GM12878 (cell line): Measurements from ENCODE around the gene IGF2R. TPM values are rescaled to one million over a fixed set of nuclear protein-coding genes. Genes with fewer than 3 reads are reported as not detected.

Experiments used
- ATAC-seq: fragments of 200-7000 bp; cut with Tn5 transposase; 3 replicates; pipeline ENCODE4 v1.9.1; 2020; ENCODE audit warnings: mild to moderate bottlenecking, moderate library complexity
- BruUV-seq: library from RNA; stranded (reverse); fragments of 400-500 nt; replicated peaks from 2 replicates; lab custom pipeline; 2021; lab: Mats Ljungman, UMichigan
- CTCF ChIA-PET: fragments of 300-600 bp; sonication (Branson Sonifier 250); formaldehyde crosslinking; extraction: SDS; loops from one replicate; lab custom pipeline; 2021; ENCODE audit warnings: inconsistent platforms; lab: Yijun Ruan, JAX
- POLR2A ChIA-PET: fragments of 350-600 bp; formaldehyde crosslinking; extraction: SDS; loops from one replicate; lab custom pipeline; 2021; ENCODE audit warnings: inconsistent platforms; lab: Charles Lee
- RAD21 ChIA-PET: fragments of 300-600 bp; sonication (Branson Sonifier 250); formaldehyde crosslinking; loops from one replicate; lab custom pipeline; 2023; ENCODE audit warnings: antibody characterized with exemption; ENCODE audit not compliant: unreplicated experiment; lab: Charles Lee
- SMC1A ChIA-PET: fragments of 300-600 bp; sonication (Branson Sonifier 250); formaldehyde crosslinking; loops from one replicate; lab custom pipeline; 2023; ENCODE audit not compliant: unreplicated experiment, uncharacterized antibody; lab: Charles Lee
- DNase-seq: peaks from one replicate; pipeline ENCODE4 v3.0.0-alpha.2; 2011; ENCODE audit warnings: low read depth, low spot score
- FAIRE-seq: peaks from 3 replicates; lab custom pipeline; 2011; peaks lifted over from hg19 to GRCh38; lab: Jason Lieb, UNC
- H2AFZ ChIP-seq: 2 replicates; pipeline ENCODE4 v1.6.0; 2011; ENCODE audit warnings: low read depth, low read length, control low read depth; ENCODE audit not compliant: control insufficient read depth
- H3K27ac ChIP-seq: 2 replicates; pipeline ENCODE4 v1.5.1; 2011; ENCODE audit warnings: control low read depth; ENCODE audit not compliant: control insufficient read depth, insufficient read depth
- H3K27me3 ChIP-seq, 2 experiments: replicated peaks in 1 of 2; 2 replicates each; pipeline versions ENCODE4 v1.6.0 to v1.6.1; 2011; ENCODE audit warnings: low read length in 1 of 2; ENCODE audit not compliant: control insufficient read depth in 2 of 2, insufficient read depth in 2 of 2
- H3K36me3 ChIP-seq, 2 experiments: 2 replicates each; pipeline ENCODE4 v1.5.1; 2011; ENCODE audit warnings: low read length in 1 of 2; ENCODE audit not compliant: control insufficient read depth in 2 of 2, insufficient read depth in 2 of 2
- H3K4me1 ChIP-seq: 2 replicates; pipeline ENCODE4 v1.6.1; 2011; ENCODE audit warnings: mild to moderate bottlenecking, low read length, moderate library complexity, mixed read lengths; ENCODE audit not compliant: control insufficient read depth, insufficient read depth
- H3K4me2 ChIP-seq: 2 replicates; pipeline ENCODE4 v1.6.0; 2011; ENCODE audit warnings: control low read depth; ENCODE audit not compliant: control insufficient read depth, insufficient read depth
- H3K4me3 ChIP-seq: fragments of 200-600 bp; sonication (generic); 2 replicates; pipeline ENCODE4 v1.5.1; 2016
- H3K79me2 ChIP-seq: 2 replicates; pipeline ENCODE4 v1.6.0; 2011; ENCODE audit warnings: low read length; ENCODE audit not compliant: control insufficient read depth, insufficient read depth
- H3K9ac ChIP-seq: 2 replicates; pipeline ENCODE4 v1.8.0; 2011; ENCODE audit warnings: low read length, control low read depth, mixed read lengths; ENCODE audit not compliant: control insufficient read depth, insufficient read depth
- H3K9me3 ChIP-seq: replicated peaks from 3 replicates; pipeline ENCODE4 v1.5.1; 2011; ENCODE audit warnings: mild to moderate bottlenecking, low read length; ENCODE audit not compliant: control insufficient read depth, insufficient read depth
- H4K20me1 ChIP-seq: 2 replicates; pipeline ENCODE4 v1.6.0; 2011; ENCODE audit not compliant: control insufficient read depth, insufficient read depth
- ATF7 ChIP-seq: fragments of 450-650 bp; IDR thresholded peaks from 2 replicates; pipeline ENCODE4 v1.6.1; 2016; ENCODE audit warnings: low read depth, mild to moderate bottlenecking
- CREM ChIP-seq: IDR thresholded peaks from 2 replicates; pipeline ENCODE4 v1.6.1; 2014; ENCODE audit warnings: antibody characterized with exemption, low read depth
- FOXM1 ChIP-seq: IDR thresholded peaks from 2 replicates; pipeline ENCODE4 v1.6.1; 2012; ENCODE audit warnings: low read depth, mild to moderate bottlenecking, inconsistent platforms, low read length, moderate library complexity
- NBN ChIP-seq: fragments of 450-650 bp; IDR thresholded peaks from 2 replicates; pipeline ENCODE4 v1.6.1; 2016
- POLR2A ChIP-seq: IDR thresholded peaks from 2 replicates; pipeline ENCODE4 v1.6.1; 2011; ENCODE audit warnings: low read depth, mild to moderate bottlenecking, low read length
- RUNX3 ChIP-seq: IDR thresholded peaks from 2 replicates; pipeline ENCODE4 v1.6.1; 2012; ENCODE audit warnings: low read length, inconsistent platforms
- SIX5 ChIP-seq: IDR thresholded peaks from 2 replicates; pipeline ENCODE4 v1.6.1; 2011; ENCODE audit warnings: mild to moderate bottlenecking, low read depth, low read length, moderate library complexity; ENCODE audit not compliant: severe bottlenecking
- WGBS: methylation state at CpG from one replicate; pipeline ENCODE4 v1.1.6; 2016; ENCODE audit warnings: low lambda C conversion rate; ENCODE audit not compliant: insufficient replicate concordance, insufficient coverage; ENCODE audit errors: missing lambda C conversion rate; 5-methylcytosine and 5-hydroxymethylcytosine counted together
- in situ Hi-C: fragments of 300-500 bp; cut with MboI; formaldehyde crosslinking; loops from 9 replicates; pipeline ENCODE4 v1.14.3; 2018; ENCODE audit warnings: mixed read lengths
- intact Hi-C: fragments of 100-400 bp; cut with micrococcal nuclease; formaldehyde crosslinking; loops from one replicate; pipeline ENCODE4 v1.14.2; 2022; ENCODE audit not compliant: unreplicated experiment
- polyA plus RNA-seq, 11 experiments: library from polyadenylated mRNA; depleted of rRNA in 4 of 11; unstranded in 6 of 11; stranded (reverse) in 5 of 11; fragments of >200 nt; fragmentation: Nextera tagmentation in 4 of 11; fragmentation: Illumina TruSeq in 1 of 11; extraction: Ambion mirVana in 4 of 11; extraction: Trizol in 1 of 11; gene quantifications; 1 replicate in 1 of 11; 2 replicates in 10 of 11; pipeline versions ENCODE4 v1.2.1 to v1.2.3, GENCODE V29; 2011 to 2016; ENCODE audit warnings: inconsistent platforms in 2 of 11, missing spikeins in 2 of 11, low read depth in 1 of 11
- total RNA-seq, 4 experiments: library from RNA; depleted of rRNA in 3 of 4; stranded (reverse); fragments of >200 nt in 3 of 4; fragmentation: Illumina TruSeq in 1 of 4; extraction: Trizol in 1 of 4; gene quantifications; 2 replicates each; pipeline versions ENCODE4 v1.2.1 to v1.2.3, GENCODE V29; 2013 to 2021

Gene IGF2R
- total and polyA plus RNA-seq, 10 of the 15 experiments (the other 5 are each of a cell fraction or from before 2014, with no cell fraction given) = 1.00 to 40.1 (median 16.8) TPM

DNA sequence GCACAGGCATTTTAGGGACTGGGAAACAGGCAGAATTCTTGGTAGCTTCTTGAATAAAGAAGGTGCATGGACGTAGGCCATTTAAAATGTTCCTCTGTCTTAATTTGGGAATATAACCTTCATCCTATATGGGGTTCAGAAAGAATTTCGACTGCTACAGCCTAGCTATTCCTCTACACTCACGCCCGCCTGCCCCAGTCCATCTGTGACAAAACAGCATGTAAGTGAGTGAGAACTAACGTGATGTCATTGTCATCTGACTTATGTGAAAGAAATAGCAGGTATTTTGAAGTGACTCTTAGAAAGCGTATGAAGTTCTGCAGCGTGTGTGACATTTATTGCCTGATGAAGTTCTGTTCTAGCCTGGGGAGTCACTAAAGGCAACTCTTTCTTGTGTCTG is 100.6 kb downstream of the IGF2R start:
- TF ChIP-seq CREM (0 out of 2 replicates have a peak, but pooled peaks have one; percentile 5), FOXM1 (no peak), SIX5 (no peak), NBN (no peak), ATF7 (no peak)
- TF ChIP-seq, all 136 proteins: peak for 1
- H3K9ac ChIP-seq = no peak overlapping the region
- H3K27ac ChIP-seq = no peak overlapping the region
- ChIA-PET SMC1A (interaction anchor here (0.7 to 1.3 kb wide), 2 partner anchors 102 to 349 kb away, joined by 3 to 6 read pairs; no protein-coding TSS in a partner anchor), POLR2A (no interaction called here), CTCF (interaction anchor here (1.9 kb wide), 1 partner anchor 87 kb away, joined by 9 read pairs; no protein-coding TSS in a partner anchor), RAD21 (interaction anchor here (1.0 kb wide), 2 partner anchors 98 to 206 kb away, joined by 3 to 4 read pairs; no protein-coding TSS in a partner anchor)
- peak overlapping the region; percentile 9 for H3K4me2 ChIP-seq
- WGBS = 87% methylated on average over 7 of the region's 7 CpGs
- H3K4me3 ChIP-seq = no peak overlapping the region
- H4K20me1 ChIP-seq = peaks cover 6% of the 10 kb centered on the region; the same call in 1 of the 2 replicates
- peaks cover 27% of the 10 kb centered on the region for H3K4me1 ChIP-seq
- no peaks in the 10 kb centered on the region for H3K79me2 ChIP-seq
- DNase-seq = no peak
- FAIRE-seq = no peak
- peak; percentile 19 for ATAC-seq
- no peaks in the 10 kb centered on the region for H3K9me3 ChIP-seq
- peaks cover 31 to 60% of the 10 kb centered on the region in 2 experiments for H3K36me3 ChIP-seq
- no peak overlapping the region for H2AFZ ChIP-seq
- intact Hi-C loops (no loop called here), in situ Hi-C loops (no loop called here)
- H3K27me3 ChIP-seq = no peaks in the 10 kb centered on the region
- no TSS peak for BruUV-seq

DNA sequence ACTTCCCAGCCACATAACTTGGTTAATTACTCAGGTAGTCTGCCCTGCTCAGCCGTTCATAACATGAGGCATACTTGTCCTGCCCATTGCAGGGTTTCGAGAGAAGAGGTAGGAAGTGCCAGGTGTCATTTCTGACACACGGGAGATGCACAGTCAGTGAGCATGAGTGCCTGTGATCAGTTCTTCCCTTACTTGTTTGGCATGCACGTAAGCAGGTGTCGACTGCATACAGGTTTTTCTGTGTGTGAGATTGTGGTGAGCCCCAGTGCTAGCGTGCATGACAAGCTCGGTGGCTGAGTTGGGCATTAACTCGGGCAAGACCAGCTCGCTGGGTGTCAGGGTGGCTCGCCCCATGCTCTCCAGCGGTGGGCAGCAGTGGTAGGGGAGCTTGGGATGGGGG is 101.5 kb downstream of the IGF2R start:
- no peak overlapping the region; the same call in 1 of the 2 replicates for H3K4me2 ChIP-seq
- peak; percentile 24; the same call in 1 of the 2 replicates for TF ChIP-seq POLR2A
- TF ChIP-seq RUNX3 = no peak
- no peaks in the 10 kb centered on the region for H3K9me3 ChIP-seq
- no peaks in the 10 kb centered on the region for H3K79me2 ChIP-seq
- WGBS = 99% methylated on average over 11 of the region's 11 CpGs
- intact Hi-C loops = no loop called here
- DNase-seq (peak; percentile 16), ATAC-seq (peak; percentile 5), FAIRE-seq (no peak)
- CTCF ChIA-PET = interaction anchor here (1.9 kb wide), 1 partner anchor 88 kb away, joined by 9 read pairs; no protein-coding TSS in a partner anchor
- POLR2A ChIA-PET = no interaction called here
- peak overlapping the region; percentile 24; the same call in 1 of the 2 replicates for H3K27ac ChIP-seq
- H3K36me3 ChIP-seq = peaks cover 32 to 56% of the 10 kb centered on the region in 2 experiments
- H3K27me3 ChIP-seq = no peaks in the 10 kb centered on the region
- no peak overlapping the region for H2AFZ ChIP-seq
- SMC1A ChIA-PET = no interaction called here
- in situ Hi-C loops = no loop called here
- H3K4me3 ChIP-seq = no peak overlapping the region
- peaks cover 27% of the 10 kb centered on the region for H3K4me1 ChIP-seq
- RAD21 ChIA-PET = no interaction called here
- no peak overlapping the region for H3K9ac ChIP-seq
- no TSS peak for BruUV-seq
- peaks cover 6% of the 10 kb centered on the region; the same call in 1 of the 2 replicates for H4K20me1 ChIP-seq
